CD14-positive monocyte (primary cell): ENCODE results near the gene IFFO2. TPM values are rescaled to one million over a fixed set of nuclear protein-coding genes. Genes with fewer than 3 reads are reported as not detected.

Experiments
- DNase-seq, 3 donors: peaks; one replicate each; pipeline ENCODE4 v3.0.0-alpha.2; 2011 to 2022
- H2AFZ ChIP-seq: 2 replicates; pipeline ENCODE4 v1.6.0; 2012; ENCODE audit warnings: mild to moderate bottlenecking, low read depth, low read length, inconsistent platforms; ENCODE audit not compliant: insufficient read depth, poor library complexity, severe bottlenecking
- H3K27ac ChIP-seq, 2 donors: 1 replicate in 1 of 2; 2 replicates in 1 of 2; pipeline ENCODE4 v1.5.1; 2012 to 2013; ENCODE audit warnings: low read length in 2 of 2, control low read depth in 1 of 2, inconsistent platforms in 1 of 2, low read depth in 1 of 2, mild to moderate bottlenecking in 1 of 2
- H3K27me3 ChIP-seq, 2 donors: one replicate each; pipeline versions ENCODE4 v1.6.0 to v1.6.1; 2011 to 2013; ENCODE audit warnings: low read length in 2 of 2; ENCODE audit not compliant: control insufficient read depth in 2 of 2, insufficient read depth in 2 of 2
- H3K36me3 ChIP-seq, 2 donors: replicated peaks in 1 of 2; 1 replicate in 1 of 2; 2 replicates in 1 of 2; pipeline versions ENCODE4 v1.5.1 to v1.6.1; 2012 to 2013; ENCODE audit warnings: low read length in 2 of 2, control low read depth in 1 of 2, inconsistent platforms in 1 of 2, mild to moderate bottlenecking in 1 of 2; ENCODE audit not compliant: insufficient read depth in 2 of 2, control insufficient read depth in 1 of 2
- H3K4me1 ChIP-seq, 2 donors: 1 replicate in 1 of 2; 2 replicates in 1 of 2; pipeline versions ENCODE4 v1.5.1 to v1.6.1; 2012 to 2013; ENCODE audit warnings: low read length in 2 of 2, control low read depth in 1 of 2, inconsistent platforms in 1 of 2, mild to moderate bottlenecking in 1 of 2, moderate library complexity in 1 of 2; ENCODE audit not compliant: insufficient read depth in 2 of 2, control insufficient read depth in 1 of 2
- H3K4me2 ChIP-seq: replicated peaks from 2 replicates; pipeline ENCODE3; 2012; ENCODE audit warnings: low read length, moderate library complexity, mild to moderate bottlenecking; ENCODE audit not compliant: poor library complexity, severe bottlenecking; ENCODE audit errors: extremely low read depth
- H3K4me3 ChIP-seq, 3 experiments: fragments of 200-600 bp in 1 of 3; sonication (generic) in 1 of 3; replicated peaks in 1 of 3; 1 replicate in 2 of 3; 2 replicates in 1 of 3; pipeline ENCODE4 v1.5.1; 2011 to 2013; ENCODE audit warnings: low read length in 3 of 3, mild to moderate bottlenecking in 3 of 3, control low read depth in 2 of 3, low read depth in 2 of 3, inconsistent platforms in 1 of 3, moderate library complexity in 1 of 3
- H3K79me2 ChIP-seq: 2 replicates; pipeline ENCODE4 v1.6.0; 2012; ENCODE audit warnings: mild to moderate bottlenecking, control low read depth, inconsistent platforms, low read length, moderate library complexity; ENCODE audit not compliant: insufficient read depth
- H3K9ac ChIP-seq: 2 replicates; pipeline ENCODE4 v1.6.0; 2017; ENCODE audit warnings: low read length, mild to moderate bottlenecking; ENCODE audit not compliant: insufficient read depth, poor library complexity, severe bottlenecking
- H3K9me3 ChIP-seq, 2 donors: replicated peaks in 1 of 2; 1 replicate in 1 of 2; 2 replicates in 1 of 2; pipeline versions ENCODE4 v1.5.1 to v1.6.1; 2012 to 2013; ENCODE audit warnings: low read length in 2 of 2, control low read depth in 1 of 2; ENCODE audit not compliant: control insufficient read depth in 1 of 2, insufficient read depth in 1 of 2
- H4K20me1 ChIP-seq: 2 replicates; pipeline ENCODE4 v1.6.0; 2012; ENCODE audit warnings: mild to moderate bottlenecking, low read length, control low read depth, moderate library complexity; ENCODE audit not compliant: insufficient read depth
- H3K27ac Mint-ChIP-seq, 7 donors: one replicate each; pipeline ENCODE4 v1.8.0; 2020; ENCODE audit warnings: mild to moderate bottlenecking in 7 of 7, mixed read lengths in 7 of 7, moderate library complexity in 6 of 7, inconsistent platforms in 2 of 7
- H3K27me3 Mint-ChIP-seq, 3 donors: one replicate each; pipeline ENCODE4 v1.8.0; 2021 to 2022; ENCODE audit warnings: low read depth in 3 of 3, mild to moderate bottlenecking in 3 of 3, mixed read lengths in 3 of 3, moderate library complexity in 3 of 3, inconsistent platforms in 1 of 3
- H3K36me3 Mint-ChIP-seq, 2 donors: one replicate each; pipeline ENCODE4 v1.8.0; 2020; ENCODE audit warnings: mixed read lengths in 2 of 2, inconsistent platforms in 1 of 2, mild to moderate bottlenecking in 1 of 2
- H3K4me1 Mint-ChIP-seq: one replicate; pipeline ENCODE4 v1.8.0; 2020; ENCODE audit warnings: mild to moderate bottlenecking, mixed read lengths
- H3K4me3 Mint-ChIP-seq, 2 donors: one replicate each; pipeline ENCODE4 v1.8.0; 2020; ENCODE audit warnings: mild to moderate bottlenecking in 2 of 2, mixed read lengths in 2 of 2, moderate library complexity in 1 of 2
- H3K9me3 Mint-ChIP-seq, 7 donors: one replicate each; pipeline ENCODE4 v1.8.0; 2020 to 2022; ENCODE audit warnings: mixed read lengths in 7 of 7, mild to moderate bottlenecking in 6 of 7, moderate library complexity in 6 of 7, inconsistent platforms in 2 of 7
- WGBS: methylation state at CpG from one replicate; pipeline ENCODE4 v1.1.5; 2013; ENCODE audit warnings: missing lambda C conversion rate; ENCODE audit not compliant: insufficient coverage; 5-methylcytosine and 5-hydroxymethylcytosine counted together
- intact Hi-C, 2 donors: fragments of 100-400 bp; cut with micrococcal nuclease; formaldehyde crosslinking; loops; one replicate each; pipeline versions ENCODE4 v1.15.0 to v1.15.1; 2023
- polyA plus RNA-seq, 3 donors: library from polyadenylated mRNA; depleted of rRNA in 1 of 3; unstranded in 2 of 3; stranded (reverse) in 1 of 3; fragments of 300-500 nt in 2 of 3; fragments of >200 nt in 1 of 3; fragmentation: Illumina TruSeq in 2 of 3; gene quantifications; 1 replicate in 2 of 3; 2 replicates in 1 of 3; pipeline ENCODE4 v1.2.3, GENCODE V29; 2012 to 2021
- TF ChIP-seq, protein P1 (sequence below): fragments of 200-600 bp; IDR thresholded peaks from one replicate; pipeline ENCODE4 v1.8.0; 2022; ENCODE audit warnings: antibody characterized with exemption, mild to moderate bottlenecking

The IFFO2 gene
- polyA plus RNA-seq, 3 donors = 0.78 to 17.5 (median 0.94) TPM

DNA sequence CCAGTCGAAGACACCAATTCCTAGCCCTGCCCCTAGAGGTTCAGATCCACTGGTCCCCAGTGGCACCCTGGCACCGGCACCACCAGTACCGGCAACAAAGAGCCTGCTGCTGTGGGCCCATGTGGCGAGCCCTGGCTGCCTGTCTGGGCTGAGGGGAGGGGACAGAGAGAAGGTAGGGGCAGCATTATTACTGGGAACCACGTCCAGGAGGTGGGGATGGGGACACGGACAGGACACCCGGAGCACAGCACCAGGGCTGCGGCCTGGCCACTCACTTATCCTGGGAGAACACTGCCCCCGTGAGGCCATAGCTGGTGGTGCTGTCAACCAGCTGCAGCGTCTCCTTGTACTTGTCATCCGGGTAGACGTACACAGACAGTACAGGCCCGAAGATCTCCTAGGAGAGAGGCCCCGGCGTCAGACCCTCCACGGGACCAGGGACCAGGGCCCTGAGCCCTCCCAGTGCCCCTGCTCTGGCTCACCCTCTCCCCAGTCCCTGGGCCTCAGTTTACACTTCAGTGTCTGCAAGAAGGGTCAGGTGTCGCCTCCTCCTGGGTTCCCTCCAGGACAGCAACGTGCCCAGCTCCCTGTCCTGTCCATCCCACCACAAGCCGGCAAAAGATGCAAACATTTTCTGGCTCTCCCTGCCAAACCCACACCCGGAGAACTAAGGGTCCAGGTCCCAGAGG lies 81.2 kb downstream of the IFFO2 start:
- peaks cover 10% of the 10 kb centered on the region for H3K4me1 Mint-ChIP-seq
- H3K4me3 Mint-ChIP-seq = no peak overlapping the region
- no peaks in the 10 kb centered on the region for H3K9me3 Mint-ChIP-seq
- Histone ChIP-seq H3K27me3 (no peaks in the 10 kb centered on the region), H4K20me1 (no peaks in the 10 kb centered on the region), H3K4me1 (no peaks in the 10 kb centered on the region), H3K36me3 (peaks cover 21 to 27% of the 10 kb centered on the region in 2 donors), H3K4me3 (no peak overlapping the region), H3K27ac (no peak overlapping the region), H3K4me2 (no peak overlapping the region), H3K9ac (no peak overlapping the region), H3K79me2 (no peaks in the 10 kb centered on the region), H2AFZ (no peak overlapping the region), H3K9me3 (no peaks in the 10 kb centered on the region)
- intact Hi-C loops = no loop called here
- WGBS = 62% methylated on average over 18 of the region's 20 CpGs
- H3K36me3 Mint-ChIP-seq = peaks cover 21 to 39% of the 10 kb centered on the region in 2 donors
- DNase-seq = peak; percentile 29 to 44 (median 34)
- H3K27ac Mint-ChIP-seq = peak overlapping the region in 1 of 7 donors; percentile 63
- H3K27me3 Mint-ChIP-seq = peaks cover 0 to 3% (median 0%) of the 10 kb centered on the region in 3 donors
- TF ChIP-seq, protein P1, sequence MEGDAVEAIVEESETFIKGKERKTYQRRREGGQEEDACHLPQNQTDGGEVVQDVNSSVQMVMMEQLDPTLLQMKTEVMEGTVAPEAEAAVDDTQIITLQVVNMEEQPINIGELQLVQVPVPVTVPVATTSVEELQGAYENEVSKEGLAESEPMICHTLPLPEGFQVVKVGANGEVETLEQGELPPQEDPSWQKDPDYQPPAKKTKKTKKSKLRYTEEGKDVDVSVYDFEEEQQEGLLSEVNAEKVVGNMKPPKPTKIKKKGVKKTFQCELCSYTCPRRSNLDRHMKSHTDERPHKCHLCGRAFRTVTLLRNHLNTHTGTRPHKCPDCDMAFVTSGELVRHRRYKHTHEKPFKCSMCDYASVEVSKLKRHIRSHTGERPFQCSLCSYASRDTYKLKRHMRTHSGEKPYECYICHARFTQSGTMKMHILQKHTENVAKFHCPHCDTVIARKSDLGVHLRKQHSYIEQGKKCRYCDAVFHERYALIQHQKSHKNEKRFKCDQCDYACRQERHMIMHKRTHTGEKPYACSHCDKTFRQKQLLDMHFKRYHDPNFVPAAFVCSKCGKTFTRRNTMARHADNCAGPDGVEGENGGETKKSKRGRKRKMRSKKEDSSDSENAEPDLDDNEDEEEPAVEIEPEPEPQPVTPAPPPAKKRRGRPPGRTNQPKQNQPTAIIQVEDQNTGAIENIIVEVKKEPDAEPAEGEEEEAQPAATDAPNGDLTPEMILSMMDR = peak; percentile 80

GRCh38 chr1:18874600-18874999 lies 81.9 kb downstream of the IFFO2 start:
- Mint-ChIP-seq H3K4me3 (no peak overlapping the region), H3K36me3 (peaks cover 21 to 36% of the 10 kb centered on the region in 2 donors), H3K27ac (no peak overlapping the region), H3K4me1 (peaks cover 10% of the 10 kb centered on the region), H3K9me3 (no peaks in the 10 kb centered on the region), H3K27me3 (peaks cover 0 to 3% (median 0%) of the 10 kb centered on the region in 3 donors)
- no peak for DNase-seq
- Histone ChIP-seq H3K9me3 (no peaks in the 10 kb centered on the region), H3K4me3 (no peak overlapping the region), H3K27me3 (no peaks in the 10 kb centered on the region), H4K20me1 (no peaks in the 10 kb centered on the region), H3K27ac (no peak overlapping the region), H2AFZ (no peak overlapping the region), H3K4me2 (no peak overlapping the region), H3K36me3 (peaks cover 21 to 27% of the 10 kb centered on the region in 2 donors), H3K79me2 (no peaks in the 10 kb centered on the region), H3K9ac (no peak overlapping the region), H3K4me1 (no peaks in the 10 kb centered on the region)
- TF ChIP-seq, protein P1 = no peak
- intact Hi-C loops = no loop called here
- 89% methylated on average over 7 of the region's 8 CpGs for WGBS
